Natural killer cell (primary cell): Measurements from ENCODE around the gene PPFIA1. TPM values are rescaled to one million over a fixed set of nuclear protein-coding genes. Genes with fewer than 3 reads are reported as not detected.

Experiments
- ATAC-seq, 3 donors: fragments of 150-1000 bp in 2 of 3; fragments of 200-7000 bp in 1 of 3; cut with Tn5 transposase; 1 replicate in 1 of 3; 2 replicates in 2 of 3; pipeline ENCODE4 v1.10.0; 2021; ENCODE audit warnings: mild to moderate bottlenecking in 2 of 3, moderate library complexity in 2 of 3
- DNase-seq, 2 donors: peaks; one replicate each; pipeline versions ENCODE4 v3.0.0 to v3.0.0-alpha.2; 2013 to 2021; ENCODE audit warnings: mixed read lengths in 1 of 2
- H3K27ac ChIP-seq: one replicate; pipeline ENCODE4 v1.5.1; 2013; ENCODE audit warnings: mild to moderate bottlenecking, low read length
- H3K27me3 ChIP-seq: one replicate; pipeline ENCODE4 v1.6.1; 2013; ENCODE audit warnings: low read length; ENCODE audit not compliant: control insufficient read depth, insufficient read depth
- H3K36me3 ChIP-seq: one replicate; pipeline ENCODE4 v1.6.1; 2013; ENCODE audit warnings: low read length; ENCODE audit not compliant: control insufficient read depth, insufficient read depth
- H3K4me1 ChIP-seq: one replicate; pipeline ENCODE4 v1.6.1; 2013; ENCODE audit warnings: low read length; ENCODE audit not compliant: control insufficient read depth, insufficient read depth
- H3K4me3 ChIP-seq: one replicate; pipeline ENCODE4 v1.5.1; 2013; ENCODE audit warnings: low read length
- H3K9me3 ChIP-seq: one replicate; pipeline ENCODE4 v1.6.1; 2013; ENCODE audit warnings: low read length; ENCODE audit not compliant: control insufficient read depth, insufficient read depth
- H3K27ac Mint-ChIP-seq, 2 donors: one replicate each; pipeline ENCODE4 v1.8.0; 2022; ENCODE audit warnings: mild to moderate bottlenecking in 2 of 2, mixed read lengths in 2 of 2, moderate library complexity in 1 of 2
- H3K27me3 Mint-ChIP-seq, 2 donors: one replicate each; pipeline ENCODE4 v1.8.0; 2022; ENCODE audit warnings: low read depth in 2 of 2, mixed read lengths in 2 of 2
- H3K36me3 Mint-ChIP-seq: one replicate; pipeline ENCODE4 v1.8.0; 2022; ENCODE audit warnings: mixed read lengths
- H3K4me1 Mint-ChIP-seq, 2 donors: one replicate each; pipeline ENCODE4 v1.8.0; 2022; ENCODE audit warnings: mixed read lengths in 2 of 2
- H3K4me3 Mint-ChIP-seq: one replicate; pipeline ENCODE4 v1.8.0; 2022; ENCODE audit warnings: mild to moderate bottlenecking, moderate library complexity, mixed read lengths
- H3K9me3 Mint-ChIP-seq, 2 donors: one replicate each; pipeline ENCODE4 v1.8.0; 2022; ENCODE audit warnings: mixed read lengths in 2 of 2
- CTCF ChIP-seq: fragments of 200-600 bp; IDR thresholded peaks from one replicate; pipeline ENCODE4 v1.8.0; 2022; ENCODE audit warnings: antibody characterized with exemption
- WGBS: methylation state at CpG from one replicate; pipeline ENCODE4 v1.1.7; 2013; ENCODE audit warnings: missing lambda C conversion rate; ENCODE audit not compliant: insufficient coverage; 5-methylcytosine and 5-hydroxymethylcytosine counted together
- intact Hi-C: fragments of 100-400 bp; cut with micrococcal nuclease; formaldehyde crosslinking; loops from one replicate; pipeline ENCODE4 v1.14.2; 2022
- total RNA-seq, 4 donors: library from RNA; stranded (reverse); fragments of 120-200 nt in 1 of 4; gene quantifications; one replicate each; pipeline versions ENCODE4 v1.2.3 to v1.2.4, GENCODE V29; 2013 to 2022

Gene PPFIA1
- total RNA-seq, 3 donors from 2014 or later (not counting 1 experiment from before 2014, with no cell fraction given) = 42.1 to 75.4 (median 51.7) TPM

- Mint-ChIP-seq H3K4me1 (no peaks in the 10 kb centered on the region), H3K4me3 (no peak overlapping the region), H3K27ac (no peak overlapping the region), H3K36me3 (no peaks in the 10 kb centered on the region), H3K9me3 (no peaks in the 10 kb centered on the region), H3K27me3 (peaks cover 66 to 84% of the 10 kb centered on the region in 2 donors)
- intact Hi-C loops = no loop called here
- no peaks in the 10 kb centered on the region for H3K4me1 ChIP-seq
- 87% methylated on average over 10 of the region's 10 CpGs for WGBS
- ATAC-seq (no peak), DNase-seq (no peak)
- no peak overlapping the region for H3K4me3 ChIP-seq
- peaks cover 19% of the 10 kb centered on the region for H3K27me3 ChIP-seq
- TF ChIP-seq CTCF = no peak
- H3K9me3 ChIP-seq = no peaks in the 10 kb centered on the region
- no peaks in the 10 kb centered on the region for H3K36me3 ChIP-seq
- no peak overlapping the region for H3K27ac ChIP-seq
Measured at GRCh38 chr11:70409437-70409836, 138.9 kb downstream of the PPFIA1 start.

GRCh38 chr11:70409871-70410270 lies 139.4 kb downstream of the PPFIA1 start:
- no peak overlapping the region for H3K4me3 ChIP-seq
- no peak for TF ChIP-seq CTCF
- no peaks in the 10 kb centered on the region for H3K9me3 ChIP-seq
- H3K4me1 ChIP-seq = no peaks in the 10 kb centered on the region
- peaks cover 19% of the 10 kb centered on the region for H3K27me3 ChIP-seq
- ATAC-seq (no peak), DNase-seq (no peak)
- intact Hi-C loops = no loop called here
- Mint-ChIP-seq H3K27ac (no peak overlapping the region), H3K36me3 (no peaks in the 10 kb centered on the region), H3K4me1 (no peaks in the 10 kb centered on the region), H3K4me3 (no peak overlapping the region), H3K9me3 (no peaks in the 10 kb centered on the region), H3K27me3 (peaks cover 71 to 85% of the 10 kb centered on the region in 2 donors)
- H3K36me3 ChIP-seq = no peaks in the 10 kb centered on the region
- no peak overlapping the region for H3K27ac ChIP-seq
- 92% methylated on average over 7 of the region's 7 CpGs for WGBS

GRCh38 chr11:70410276-70411205 lies 140.1 kb downstream of the PPFIA1 start:
- Mint-ChIP-seq H3K4me3 (no peak overlapping the region), H3K27ac (no peak overlapping the region), H3K36me3 (no peaks in the 10 kb centered on the region), H3K27me3 (peaks cover 73 to 85% of the 10 kb centered on the region in 2 donors), H3K9me3 (no peaks in the 10 kb centered on the region), H3K4me1 (no peaks in the 10 kb centered on the region)
- H3K27me3 ChIP-seq = peaks cover 22% of the 10 kb centered on the region
- H3K36me3 ChIP-seq = no peaks in the 10 kb centered on the region
- H3K4me1 ChIP-seq = peaks cover 2% of the 10 kb centered on the region
- no peaks in the 10 kb centered on the region for H3K9me3 ChIP-seq
- no peak for TF ChIP-seq CTCF
- H3K27ac ChIP-seq = no peak overlapping the region
- ATAC-seq (no peak), DNase-seq (no peak)
- no peak overlapping the region for H3K4me3 ChIP-seq
- WGBS = 63% methylated on average over 27 of the region's 29 CpGs
- intact Hi-C loops = no loop called here
